SU-DHL-6 (cell line): ENCODE measurements around the gene AKT1.

Experiments
- H2AFZ ChIP-seq: fragments of 200-600 bp; sonication (generic); 2 replicates; pipeline ENCODE4 v1.6.1; 2014; ENCODE audit warnings: low read depth, mild to moderate bottlenecking, moderate library complexity, mixed read lengths, antibody characterized with exemption, low read length; ENCODE audit not compliant: severe bottlenecking
- H3F3A ChIP-seq: fragments of 200-600 bp; shearing (Covaris generic); 2 replicates; pipeline ENCODE4 v1.6.0; 2016; ENCODE audit warnings: antibody characterized with exemption, mild to moderate bottlenecking; ENCODE audit not compliant: insufficient read depth
- H3K27ac ChIP-seq: fragments of 200-600 bp; sonication (generic); 2 replicates; pipeline ENCODE4 v1.5.1; 2016; ENCODE audit warnings: low read depth, mild to moderate bottlenecking, low read length, moderate library complexity, mixed read lengths
- H3K27me3 ChIP-seq: fragments of 200-600 bp; sonication (generic), shearing (Covaris generic); 2 replicates; pipeline ENCODE4 v1.6.0; 2014; ENCODE audit warnings: mild to moderate bottlenecking, low read length
- H3K36me3 ChIP-seq: fragments of 200-600 bp; sonication (generic); 2 replicates; pipeline ENCODE4 v1.6.1; 2014; ENCODE audit warnings: mild to moderate bottlenecking, low read length, mixed read lengths
- H3K4me2 ChIP-seq: fragments of 300-600, 200-600 bp; shearing (Covaris generic), sonication (generic); 2 replicates; pipeline ENCODE4 v1.6.0; 2014; ENCODE audit warnings: low read length, low read depth, mild to moderate bottlenecking; ENCODE audit not compliant: poor library complexity, severe bottlenecking
- H3K4me3 ChIP-seq: fragments of 200-600 bp; sonication (generic); 2 replicates; pipeline ENCODE4 v1.5.1; 2014; ENCODE audit warnings: antibody characterized with exemption, low read length, mild to moderate bottlenecking, mixed read lengths; ENCODE audit not compliant: insufficient read depth, poor library complexity, severe bottlenecking
- H3K79me2 ChIP-seq: fragments of 200-600 bp; sonication (generic); 2 replicates; pipeline ENCODE4 v1.6.1; 2014; ENCODE audit warnings: mild to moderate bottlenecking, low read length, moderate library complexity; ENCODE audit not compliant: insufficient read depth
- H3K9ac ChIP-seq: fragments of 200-600 bp; sonication (generic); 2 replicates; pipeline ENCODE4 v1.7.0; 2014; ENCODE audit warnings: mild to moderate bottlenecking, low read length
- H3K9me2 ChIP-seq: fragments of 200-600 bp; sonication (generic); replicated peaks from 2 replicates; pipeline ENCODE4 v1.6.1; 2014; ENCODE audit warnings: low read length; ENCODE audit not compliant: insufficient read depth
- H3K9me3 ChIP-seq: fragments of 200-600 bp; sonication (generic); 2 replicates; pipeline ENCODE4 v1.6.1; 2014; ENCODE audit warnings: low read length, mixed read lengths; ENCODE audit not compliant: insufficient read depth
- H4K20me1 ChIP-seq: fragments of 200-600 bp; sonication (generic); 2 replicates; pipeline ENCODE4 v1.6.1; 2014; ENCODE audit warnings: low read depth, mild to moderate bottlenecking, antibody characterized with exemption, low read length, moderate library complexity, mixed read lengths
- EZH2phosphoT487 ChIP-seq: fragments of 200-600 bp; sonication (generic), shearing (Covaris generic); conservative IDR thresholded peaks from 2 replicates; pipeline ENCODE4 v1.6.1; 2018; ENCODE audit warnings: mild to moderate bottlenecking, antibody characterized with exemption, low read length, moderate library complexity, mixed read lengths
- TF ChIP-seq, protein P1 (sequence below): fragments of 200-600 bp; sonication (generic); IDR thresholded peaks from one replicate; pipeline ENCODE4 v1.5.1; 2017; ENCODE audit warnings: antibody characterized with exemption, mild to moderate bottlenecking, low read length, moderate library complexity; ENCODE audit not compliant: insufficient read depth, poor library complexity, severe bottlenecking

Gene AKT1

GRCh38 chr14:104728631-104729030 is 66.9 kb downstream of the AKT1 start:
- Histone ChIP-seq H3K9me3 (no peaks in the 10 kb centered on the region), H3F3A (no peaks in the 10 kb centered on the region), H3K79me2 (no peaks in the 10 kb centered on the region), H3K4me3 (no peak overlapping the region), H3K9me2 (no peaks in the 10 kb centered on the region), H2AFZ (no peak overlapping the region), H3K27ac (no peak overlapping the region), H3K36me3 (no peaks in the 10 kb centered on the region), H3K4me2 (no peak overlapping the region), H4K20me1 (no peaks in the 10 kb centered on the region), H3K9ac (no peak overlapping the region), H3K27me3 (no peaks in the 10 kb centered on the region)
- no peak for TF ChIP-seq EZH2phosphoT487
- TF ChIP-seq, protein P1, sequence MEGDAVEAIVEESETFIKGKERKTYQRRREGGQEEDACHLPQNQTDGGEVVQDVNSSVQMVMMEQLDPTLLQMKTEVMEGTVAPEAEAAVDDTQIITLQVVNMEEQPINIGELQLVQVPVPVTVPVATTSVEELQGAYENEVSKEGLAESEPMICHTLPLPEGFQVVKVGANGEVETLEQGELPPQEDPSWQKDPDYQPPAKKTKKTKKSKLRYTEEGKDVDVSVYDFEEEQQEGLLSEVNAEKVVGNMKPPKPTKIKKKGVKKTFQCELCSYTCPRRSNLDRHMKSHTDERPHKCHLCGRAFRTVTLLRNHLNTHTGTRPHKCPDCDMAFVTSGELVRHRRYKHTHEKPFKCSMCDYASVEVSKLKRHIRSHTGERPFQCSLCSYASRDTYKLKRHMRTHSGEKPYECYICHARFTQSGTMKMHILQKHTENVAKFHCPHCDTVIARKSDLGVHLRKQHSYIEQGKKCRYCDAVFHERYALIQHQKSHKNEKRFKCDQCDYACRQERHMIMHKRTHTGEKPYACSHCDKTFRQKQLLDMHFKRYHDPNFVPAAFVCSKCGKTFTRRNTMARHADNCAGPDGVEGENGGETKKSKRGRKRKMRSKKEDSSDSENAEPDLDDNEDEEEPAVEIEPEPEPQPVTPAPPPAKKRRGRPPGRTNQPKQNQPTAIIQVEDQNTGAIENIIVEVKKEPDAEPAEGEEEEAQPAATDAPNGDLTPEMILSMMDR, result no peak

- no peak overlapping the region for H3K4me2 ChIP-seq
- H3F3A ChIP-seq, result no peaks in the 10 kb centered on the region
- H3K27me3 ChIP-seq, result no peaks in the 10 kb centered on the region
- H3K79me2 ChIP-seq, result no peaks in the 10 kb centered on the region
- no peaks in the 10 kb centered on the region for H4K20me1 ChIP-seq
- H3K4me3 ChIP-seq, result no peak overlapping the region
- no peak overlapping the region for H3K9ac ChIP-seq
- H3K36me3 ChIP-seq, result no peaks in the 10 kb centered on the region
- no peaks in the 10 kb centered on the region for H3K9me3 ChIP-seq
- H2AFZ ChIP-seq, result no peak overlapping the region
- TF ChIP-seq EZH2phosphoT487, result no peak
- TF ChIP-seq, protein P1, result peak; percentile 9
- no peaks in the 10 kb centered on the region for H3K9me2 ChIP-seq
- H3K27ac ChIP-seq, result no peak overlapping the region
Observed at GRCh38 chr14:104726600-104727451, 68.7 kb downstream of the AKT1 start.

DNA sequence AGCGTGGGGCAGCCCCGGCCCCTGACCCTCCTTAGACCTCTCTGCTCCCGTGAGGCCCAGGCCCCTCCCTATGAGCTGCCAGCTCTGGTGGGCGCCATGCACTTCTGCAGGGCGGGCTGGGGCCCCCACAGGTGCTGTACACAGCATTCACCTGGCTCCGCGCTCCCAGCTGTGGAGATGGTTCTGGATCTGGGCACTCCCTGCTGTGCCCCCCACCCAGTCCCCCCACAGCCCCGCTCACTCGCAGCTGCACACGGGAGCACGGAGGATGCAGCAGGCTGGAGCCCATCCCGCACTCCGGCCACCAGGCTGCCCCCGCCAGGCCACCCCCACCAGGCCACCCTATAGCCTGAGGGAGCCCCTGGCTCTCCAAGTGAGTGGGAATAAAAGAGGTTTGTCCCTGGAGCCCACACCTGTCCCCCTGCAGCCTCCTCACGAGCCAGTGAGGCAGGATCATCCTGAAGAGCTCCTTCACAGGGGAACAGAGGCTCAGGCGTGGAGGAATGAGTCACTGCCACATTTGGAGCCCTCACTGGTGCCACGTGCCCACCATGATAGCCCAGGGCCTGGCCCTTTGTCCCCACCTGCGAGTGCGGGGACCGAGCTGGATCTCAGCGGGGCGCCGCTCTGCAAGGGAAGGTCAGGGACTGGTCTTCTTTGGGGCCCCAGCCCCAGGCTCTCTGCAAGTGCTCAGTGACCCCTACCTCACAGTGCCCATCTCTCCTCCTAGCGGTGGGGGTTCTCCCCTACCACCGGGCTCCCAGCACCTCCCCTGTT is 69.6 kb downstream of the AKT1 start:
- H3K4me3 ChIP-seq, result no peak overlapping the region
- no peaks in the 10 kb centered on the region for H3K9me2 ChIP-seq
- no peaks in the 10 kb centered on the region for H3K27me3 ChIP-seq
- H2AFZ ChIP-seq, result no peak overlapping the region
- no peaks in the 10 kb centered on the region for H4K20me1 ChIP-seq
- no peak overlapping the region for H3K4me2 ChIP-seq
- H3K27ac ChIP-seq, result no peak overlapping the region
- H3K9ac ChIP-seq, result no peak overlapping the region
- no peaks in the 10 kb centered on the region for H3K9me3 ChIP-seq
- no peaks in the 10 kb centered on the region for H3F3A ChIP-seq
- no peaks in the 10 kb centered on the region for H3K79me2 ChIP-seq
- TF ChIP-seq, protein P1, result no peak
- no peak for TF ChIP-seq EZH2phosphoT487
- no peaks in the 10 kb centered on the region for H3K36me3 ChIP-seq
